HT1080 (cell line): ENCODE measurements around the gene ATP8B3. TPM values are rescaled to one million over a fixed set of nuclear protein-coding genes. Genes with fewer than 3 reads are reported as not detected.

Experiments used
- DNase-seq: peaks from one replicate; pipeline ENCODE4 v3.0.0-alpha.2; 2015; ENCODE audit warnings: low read depth
- total RNA-seq: library from RNA; depleted of rRNA; stranded (reverse); fragments of >200 nt; shearing (Covaris generic); gene quantifications from 2 replicates; pipeline ENCODE4 v1.2.3, GENCODE V29; 2014; rRNA removed

Gene ATP8B3
- total RNA-seq, 1 experiment from 2014 or later: 9.8 TPM

- DNase-seq: peak; percentile 43
These were observed 65.4 kb downstream of the ATP8B3 start for GRCh38 chr19:1746401-1747284.

- no peak for DNase-seq
These were observed 66.5 kb downstream of the ATP8B3 start for GRCh38 chr19:1745589-1746031.

- DNase-seq: no peak
These were observed 67.1 kb downstream of the ATP8B3 start for GRCh38 chr19:1744822-1745563.

- DNase-seq: no peak
These were observed 67.9 kb downstream of the ATP8B3 start for GRCh38 chr19:1744133-1744665.

- no peak for DNase-seq
These were observed 68.9 kb downstream of the ATP8B3 start for GRCh38 chr19:1742989-1743696.

- no peak for DNase-seq
These were observed 72.0 kb downstream of the ATP8B3 start for GRCh38 chr19:1739960-1740629.

- DNase-seq: no peak
These were observed 75.1 kb downstream of the ATP8B3 start for GRCh38 chr19:1736927-1737326.

- no peak for DNase-seq
These were observed 75.8 kb downstream of the ATP8B3 start for GRCh38 chr19:1736280-1736679.

GRCh38 chr19:1734321-1734966 lies 77.6 kb downstream of the ATP8B3 start:
- no peak for DNase-seq

Other genes starting within 250 kb of the ATP8B3 start
- gene MEX3D, start 244.0 kb downstream of the ATP8B3 start, total RNA-seq: 49.9 and 53.8 TPM in 2 replicates
- 186 and 194 TPM in 2 replicates for gene MBD3, start 219.4 kb downstream of the ATP8B3 start, total RNA-seq
- 123 and 127 TPM in 2 replicates for gene UQCR11, start 206.8 kb downstream of the ATP8B3 start, total RNA-seq
- gene TCF3, start 159.7 kb downstream of the ATP8B3 start, total RNA-seq: 97.9 and 128 TPM in 2 replicates
- gene ONECUT3, start 58.8 kb downstream of the ATP8B3 start, total RNA-seq: not detected in 2 replicates
- gene REXO1, start 36.2 kb upstream of the ATP8B3 start, total RNA-seq: 12.5 and 14.4 TPM in 2 replicates
- gene KLF16, start 51.3 kb upstream of the ATP8B3 start, total RNA-seq: 12.1 and 20.2 TPM in 2 replicates
- 216 and 229 TPM in 2 replicates for gene ABHD17A, start 73.2 kb upstream of the ATP8B3 start, total RNA-seq
- gene ADAT3, start 93.1 kb upstream of the ATP8B3 start, total RNA-seq: 10.1 and 15.8 TPM in 2 replicates
- gene SCAMP4, start 93.1 kb upstream of the ATP8B3 start, total RNA-seq: 31.8 and 43.5 TPM in 2 replicates
- gene CSNK1G2, start 128.9 kb upstream of the ATP8B3 start, total RNA-seq: 91.9 and 111 TPM in 2 replicates
- 51.8 and 66.6 TPM in 2 replicates for gene BTBD2, start 203.4 kb upstream of the ATP8B3 start, total RNA-seq
- 91.4 and 112 TPM in 2 replicates for gene MKNK2, start 239.0 kb upstream of the ATP8B3 start, total RNA-seq